ENCODE data around the gene SH2D2A.

SH2D2A gene

GRCh38 chr1:156816561-156817328, at the start of gene SH2D2A:
TSS of gene SH2D2A (minus strand) at chr1:156816848. CDS start at chr1:156816708, 140 bp downstream.
- DNase-seq (ENCODE audit: low read depth in 2 of 2) = peak; percentile 88 to 91

GRCh38 chr1:156865865-156866248, 49.2 kb upstream of the SH2D2A start:
- DNase-seq (ENCODE audit: low read depth in 2 of 2) = no peak

- no peak for DNase-seq (ENCODE audit: low read depth in 2 of 2)
Measured at GRCh38 chr1:156865258-156865657, 48.6 kb upstream of the SH2D2A start.

GRCh38 chr1:156864796-156865195, 48.1 kb upstream of the SH2D2A start:
- no peak for DNase-seq (ENCODE audit: low read depth in 2 of 2)

- no peak for DNase-seq (ENCODE audit: low read depth in 2 of 2)
Measured at GRCh38 chr1:156863631-156864030, 47.0 kb upstream of the SH2D2A start.

GRCh38 chr1:156862997-156863599, 46.5 kb upstream of the SH2D2A start:
- DNase-seq (ENCODE audit: low read depth in 2 of 2) = peak in 1 of 2 donors; percentile 56

GRCh38 chr1:156862584-156862983, 45.9 kb upstream of the SH2D2A start:
- DNase-seq (ENCODE audit: low read depth in 2 of 2) = no peak

GRCh38 chr1:156860628-156861423, 44.2 kb upstream of the SH2D2A start, which contains the start of gene NTRK1:
TSS of gene NTRK1 (plus strand) at chr1:156860865. CDS start at chr1:156860935, 70 bp downstream.
- peak; percentile 30 to 34 for DNase-seq (ENCODE audit: low read depth in 2 of 2)

GRCh38 chr1:156860113-156860627, 43.5 kb upstream of the SH2D2A start:
- peak; percentile 48 to 56 for DNase-seq (ENCODE audit: low read depth in 2 of 2)

- DNase-seq (ENCODE audit: low read depth in 2 of 2) = no peak
Measured at GRCh38 chr1:156859523-156860112, 43.0 kb upstream of the SH2D2A start.

GRCh38 chr1:156858959-156859522, 42.4 kb upstream of the SH2D2A start, which contains the start of gene INSRR:
TSS of gene INSRR (minus strand) at chr1:156859117. CDS start at chr1:156858621, 496 bp downstream.
- no peak for DNase-seq (ENCODE audit: low read depth in 2 of 2)

- no peak for DNase-seq (ENCODE audit: low read depth in 2 of 2)
Measured at GRCh38 chr1:156858555-156858956, 41.9 kb upstream of the SH2D2A start.

GRCh38 chr1:156857532-156857931, 40.9 kb upstream of the SH2D2A start:
- DNase-seq (ENCODE audit: low read depth in 2 of 2) = no peak

GRCh38 chr1:156856282-156856785, 39.7 kb upstream of the SH2D2A start:
- DNase-seq (ENCODE audit: low read depth in 2 of 2) = no peak

- DNase-seq (ENCODE audit: low read depth in 2 of 2) = no peak
Measured at GRCh38 chr1:156854634-156855033, 38.0 kb upstream of the SH2D2A start.

- no peak for DNase-seq (ENCODE audit: low read depth in 2 of 2)
Measured at GRCh38 chr1:156853761-156854160, 37.1 kb upstream of the SH2D2A start.

GRCh38 chr1:156852418-156852874, 35.8 kb upstream of the SH2D2A start:
- no peak for DNase-seq (ENCODE audit: low read depth in 2 of 2)

- no peak for DNase-seq (ENCODE audit: low read depth in 2 of 2)
Measured at GRCh38 chr1:156851779-156852417, 35.2 kb upstream of the SH2D2A start.

GRCh38 chr1:156849151-156849496, 32.5 kb upstream of the SH2D2A start:
- no peak for DNase-seq (ENCODE audit: low read depth in 2 of 2)

- peak; percentile 63 to 68 for DNase-seq (ENCODE audit: low read depth in 2 of 2)
Measured at GRCh38 chr1:156848461-156849150, 32.0 kb upstream of the SH2D2A start.

Measured in stimulated activated CD8-positive, alpha-beta memory T cell treated with anti-CD3 and anti-CD28 coated beads, Interleukin-2, amount 100 ng/mL, for 48 hours (primary cell).